GM19238 (cell line): ENCODE data around the gene ZNF200.

Experiments used
- DNase-seq: peaks from one replicate; pipeline ENCODE4 v3.0.0; 2011; ENCODE audit warnings: low spot score; ENCODE audit not compliant: insufficient read length

Gene ZNF200

GRCh38 chr16:3179651-3180050 is 55.3 kb downstream of the ZNF200 start:
- DNase-seq: no peak

- no peak for DNase-seq
These were observed 59.5 kb downstream of the ZNF200 start for GRCh38 chr16:3175157-3176093.

- no peak for DNase-seq
These were observed 60.3 kb downstream of the ZNF200 start for GRCh38 chr16:3174618-3175148.

GRCh38 chr16:3173892-3174617 is 60.9 kb downstream of the ZNF200 start:
- DNase-seq: no peak
